AG08395 (cell line): Measurements from ENCODE around the gene BACH2.
"Not testable (repeated sequence)": the region's sequence is repeated elsewhere in the genome, so short reads cannot be mapped to it uniquely, and the experiment has no call there.

Experiments
- DNase-seq: peaks from one replicate; pipeline ENCODE4 v3.0.0; 2012; ENCODE audit warnings: mixed read lengths, low spot score

The BACH2 gene

GRCh38 chr6:89939144-89939543 is 357.5 kb downstream of the BACH2 start:
- no peak for DNase-seq

- no peak for DNase-seq
Measured at GRCh38 chr6:89938014-89938413, 358.6 kb downstream of the BACH2 start.

- DNase-seq, result no peak
Measured at GRCh38 chr6:89936177-89936576, 360.5 kb downstream of the BACH2 start.

GRCh38 chr6:89934685-89935366 is 361.8 kb downstream of the BACH2 start:
- no peak for DNase-seq

GRCh38 chr6:89932245-89932802 is 364.3 kb downstream of the BACH2 start:
- DNase-seq, result no peak

DNA sequence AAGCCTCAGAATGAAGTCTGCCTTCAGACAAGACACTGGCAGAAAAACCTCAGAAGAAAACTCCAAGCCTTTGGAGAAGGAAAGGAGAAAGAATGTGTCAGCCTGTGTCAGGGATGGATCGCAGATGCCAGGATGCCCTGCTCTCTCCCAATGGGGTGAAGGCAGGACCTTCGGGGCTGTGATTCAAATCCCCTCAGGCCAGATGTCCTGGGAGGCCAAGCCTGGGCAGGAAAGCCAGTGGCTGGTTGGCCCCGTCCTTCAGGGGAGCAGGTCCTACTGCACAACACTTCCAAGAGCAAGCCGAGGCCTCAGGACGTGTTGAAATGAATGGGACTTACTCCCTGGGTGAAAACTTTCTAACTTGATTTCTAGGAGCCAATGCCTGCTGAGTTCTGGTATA is 365.9 kb downstream of the BACH2 start:
- no peak for DNase-seq

DNA sequence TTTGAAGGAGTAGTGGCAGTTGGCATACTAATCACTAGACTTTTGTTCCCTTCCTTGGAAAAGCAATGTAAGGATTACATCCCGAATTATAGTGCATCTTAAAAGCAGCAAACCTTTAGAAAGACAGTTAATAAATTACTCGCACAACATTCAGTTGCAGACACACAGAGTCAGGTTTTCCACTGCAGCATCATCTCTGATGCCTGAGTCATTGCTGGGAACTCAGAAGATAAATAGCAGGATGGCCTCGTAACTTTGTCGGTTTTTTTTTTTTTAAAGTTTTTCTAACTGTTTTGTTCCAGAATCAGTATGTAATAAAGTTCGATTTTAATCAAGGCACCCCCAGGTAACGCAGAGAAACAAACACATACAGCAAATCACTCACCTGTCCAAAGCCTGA is 368.0 kb downstream of the BACH2 start:
- peak; percentile 33 for DNase-seq

- DNase-seq, result no peak
Measured at GRCh38 chr6:89927791-89928550, 368.7 kb downstream of the BACH2 start.

GRCh38 chr6:89927264-89927663 is 369.4 kb downstream of the BACH2 start:
- DNase-seq, result no peak

DNA sequence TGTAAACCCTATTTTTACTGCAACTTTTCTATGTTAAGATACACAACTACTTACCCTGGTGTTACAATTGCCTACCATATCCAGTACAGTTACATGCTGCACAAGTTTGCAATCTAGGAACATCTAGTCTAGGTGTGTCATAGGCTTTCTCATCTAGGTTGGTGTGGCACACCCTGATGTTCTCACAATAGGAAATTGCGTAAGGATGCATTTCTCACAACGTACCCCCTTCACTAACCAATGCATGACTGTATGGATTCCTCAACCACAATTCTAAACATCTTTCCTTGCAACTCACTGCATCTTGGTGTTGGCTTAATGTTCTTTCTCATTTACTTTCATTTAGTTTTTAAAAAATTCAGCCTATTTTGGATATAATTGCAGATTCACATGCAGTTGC is 370.8 kb downstream of the BACH2 start:
- no peak for DNase-seq

GRCh38 chr6:89924231-89924630 is 372.4 kb downstream of the BACH2 start:
- DNase-seq, result no peak

DNA sequence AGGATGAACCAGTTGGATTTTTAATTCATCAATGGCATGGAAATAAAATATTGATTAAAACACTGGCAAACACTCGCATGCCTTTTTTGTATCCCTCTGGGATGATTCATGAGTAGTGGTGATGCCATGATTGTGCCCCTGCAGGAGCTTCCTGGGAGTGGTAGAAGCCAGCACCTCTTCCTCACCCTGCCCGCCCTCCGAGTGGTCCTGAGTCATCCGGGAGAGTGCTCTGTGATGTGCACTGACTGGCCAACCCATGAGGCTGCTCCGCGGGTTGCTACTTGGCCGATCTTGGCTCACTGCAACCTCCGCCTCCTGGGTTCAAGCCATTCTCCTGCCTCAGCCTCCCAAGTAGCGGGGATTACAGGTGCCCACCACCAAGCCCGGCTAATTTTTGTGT is 375.0 kb downstream of the BACH2 start:
- DNase-seq, result no peak

DNA sequence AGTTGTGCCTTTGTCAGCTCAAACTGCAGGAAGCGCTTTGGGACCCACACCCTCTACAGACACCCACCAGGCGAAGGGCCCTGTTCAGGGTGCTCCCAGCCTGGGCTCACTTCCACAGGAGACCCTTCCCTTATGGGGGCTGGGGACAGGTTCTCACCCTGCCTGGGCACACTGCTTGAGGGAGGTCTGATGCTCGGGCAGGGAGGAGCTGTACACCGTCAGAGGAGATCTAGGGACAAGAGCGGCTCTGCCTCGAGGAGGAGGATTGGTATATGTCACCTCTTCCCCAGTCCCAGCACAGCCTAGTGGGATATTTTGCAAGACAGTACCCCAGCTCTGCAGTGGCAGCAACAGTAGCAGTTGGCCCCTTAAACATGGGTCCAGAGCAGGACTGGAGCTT is 375.4 kb downstream of the BACH2 start:
- no peak for DNase-seq

- no peak for DNase-seq
Measured at GRCh38 chr6:89917801-89918366, 378.8 kb downstream of the BACH2 start.

DNA sequence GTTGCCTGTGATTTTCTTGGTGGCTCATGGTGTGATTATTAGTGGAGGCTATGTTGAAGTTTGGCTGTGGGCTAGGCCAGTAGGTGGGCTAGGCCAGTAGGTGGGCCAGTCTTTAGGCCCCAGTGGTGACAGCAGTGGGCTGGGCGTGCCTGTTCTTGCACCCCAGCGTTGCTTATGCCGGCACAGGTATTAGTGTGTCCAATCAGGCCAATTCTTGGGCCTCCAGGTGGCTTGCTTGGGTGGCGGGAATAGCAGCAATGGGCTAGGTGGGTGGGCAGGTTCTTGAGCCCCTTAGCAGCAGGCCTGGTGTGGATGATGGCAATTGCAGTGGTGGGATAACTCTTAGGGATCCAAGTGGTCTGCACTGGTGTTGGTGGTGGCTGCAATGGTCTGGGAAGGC is 379.4 kb downstream of the BACH2 start:
- no peak for DNase-seq

DNA sequence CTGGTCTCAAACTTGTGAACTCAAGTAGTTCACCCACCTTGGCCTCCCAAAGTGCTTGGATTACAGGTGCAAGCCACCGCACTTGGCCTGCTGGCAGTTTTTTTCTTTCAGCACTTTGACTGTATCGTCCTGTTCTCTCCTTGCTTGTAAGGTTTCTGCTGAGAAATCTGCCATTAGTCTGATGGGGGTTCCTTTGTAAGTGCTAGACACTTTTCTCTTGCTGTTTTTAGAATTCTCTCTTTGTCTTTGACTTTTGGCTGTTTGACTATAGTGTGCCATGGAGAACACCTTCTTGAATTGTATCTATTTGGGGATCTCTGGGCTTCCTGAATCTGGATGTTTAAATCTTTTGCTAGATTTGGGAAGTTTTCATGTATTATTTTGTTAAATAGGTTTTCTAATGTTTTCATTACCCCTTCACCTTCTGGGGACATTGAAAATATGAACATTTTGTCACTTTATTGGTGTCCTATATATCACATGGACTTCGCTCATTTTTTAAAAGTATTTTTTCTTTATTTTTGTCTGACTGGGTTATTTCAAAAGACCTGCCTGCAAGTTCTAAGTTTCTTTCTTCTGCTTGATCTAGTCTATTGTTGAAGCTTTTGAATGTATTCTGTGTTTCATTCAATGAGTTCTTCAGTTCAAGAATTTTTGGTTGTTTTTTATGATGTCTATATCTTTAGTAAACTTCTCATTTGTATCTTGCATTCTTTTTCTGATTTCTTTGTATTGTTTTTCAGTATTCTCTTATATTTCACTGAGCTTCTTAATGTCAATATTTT is 380.3 kb downstream of the BACH2 start:
- no peak for DNase-seq

GRCh38 chr6:89910902-89911240 is 385.8 kb downstream of the BACH2 start:
- DNase-seq, result no peak

GRCh38 chr6:89910001-89910901 is 386.4 kb downstream of the BACH2 start:
- not testable (repeated sequence) for DNase-seq

DNA sequence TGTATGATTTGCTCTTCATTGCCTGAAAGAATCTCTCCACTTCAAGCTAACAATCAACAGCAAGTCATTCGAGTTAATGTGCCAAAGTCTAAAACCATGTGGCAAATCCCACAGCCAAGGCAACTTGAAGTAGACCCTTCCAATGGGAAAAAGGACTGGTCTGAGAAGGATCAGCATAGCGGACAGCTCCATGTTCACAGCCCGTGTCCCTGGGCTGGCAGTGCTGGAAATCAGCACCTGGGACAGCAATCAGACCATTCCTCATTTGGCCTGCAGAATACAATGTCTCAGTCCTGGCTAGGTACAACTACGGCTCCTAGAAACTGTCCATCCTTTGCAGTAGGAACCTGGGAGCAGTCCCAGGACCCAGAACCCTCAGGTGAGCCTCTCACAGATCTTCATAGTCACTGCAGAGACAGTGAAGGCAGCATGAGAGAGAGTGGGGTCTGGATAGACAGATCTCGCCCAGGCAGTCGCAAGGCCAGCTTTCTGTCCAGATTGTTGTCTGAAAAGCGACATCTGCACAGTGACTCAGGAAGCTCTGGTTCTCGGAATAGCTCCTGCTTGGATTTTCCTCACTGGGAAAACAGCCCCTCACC is 401.3 kb downstream of the BACH2 start:
- peak; percentile 61 for DNase-seq

- no peak for DNase-seq
Measured at GRCh38 chr6:89894169-89894568, 402.5 kb downstream of the BACH2 start, which contains the start of gene GJA10. GJA10 (plus strand) TSS chr6:89894469; CDS start chr6:89894469, 0 bp downstream.

- DNase-seq, result not testable (repeated sequence)
Measured at GRCh38 chr6:89892577-89892976, 404.1 kb downstream of the BACH2 start.
